Measurements from ENCODE around the gene DGKD. TPM values are rescaled to one million over a fixed set of nuclear protein-coding genes. Genes with fewer than 3 reads are reported as not detected.
A peak's percentile ranks its signal among the peaks of the same experiment; 100 is the strongest.

The DGKD gene
- total and polyA plus RNA-seq, 9 of the 15 experiments (the other 6 are each of a cell fraction or from before 2014, with no cell fraction given): 0.52 to 29.5 (median 10.6) TPM

DNA sequence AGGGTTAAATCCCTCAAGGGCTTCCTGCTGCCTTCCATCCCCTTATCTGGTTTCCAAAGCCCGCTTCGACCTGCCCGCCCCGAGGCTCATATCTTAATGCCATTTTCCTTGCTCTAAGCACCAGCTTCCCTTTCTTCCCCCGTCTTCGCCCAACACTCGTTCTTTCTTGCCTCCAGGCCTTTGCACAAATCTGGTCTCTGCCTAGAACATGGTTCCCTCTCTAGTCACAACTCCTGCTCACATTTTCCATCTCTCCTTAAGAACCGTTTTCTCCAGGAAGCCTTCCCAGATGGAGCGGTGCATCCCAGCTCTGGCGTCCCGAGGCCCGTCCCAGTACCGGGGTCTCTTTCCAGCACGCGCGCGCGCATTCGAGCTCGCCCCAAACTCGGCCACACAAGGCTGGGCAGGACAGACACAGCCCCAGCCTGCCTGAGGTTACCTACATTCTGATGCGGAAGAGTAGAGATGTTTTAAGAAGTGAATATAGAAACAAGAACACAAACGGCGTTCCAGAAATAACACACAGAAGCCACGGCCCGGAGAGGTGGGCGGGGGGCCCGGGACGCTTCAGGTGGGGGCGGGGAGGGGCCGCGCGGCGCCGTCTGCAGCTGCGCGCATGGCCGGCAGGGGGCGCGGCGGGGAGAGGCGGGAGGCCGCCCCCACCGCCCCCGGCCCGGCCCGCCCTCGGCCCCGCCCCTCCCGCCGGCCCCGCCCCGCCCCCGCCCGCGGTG, at the start of gene DGKD (continued):
- TF ChIP-seq NELFE (IDR thresholded peaks at IDR 0.05; ENCODE audit: insufficient read depth, insufficient read length): no peak
- peak; percentile 31 to 56; a peak in 3 of 4 replicates for TF ChIP-seq NRF1 (conservative IDR thresholded peaks at IDR 0.05 in 1 of 2, IDR thresholded peaks at IDR 0.05 in 1 of 2)
- TF ChIP-seq CHCHD3 (CRISPR knock-in tag; IDR thresholded peaks at IDR 0.05): no peak
- no peak for TF ChIP-seq NCOR1 (IDR thresholded peaks at IDR 0.05)
- no peak for TF ChIP-seq ZNF174 (CRISPR knock-in tag; IDR thresholded peaks at IDR 0.05)
- TF ChIP-seq LARP7 (IDR thresholded peaks at IDR 0.05): no peak
- no peak for TF ChIP-seq EGR1 (conservative IDR thresholded peaks at IDR 0.05)
- peak; percentile 62 for TF ChIP-seq ZEB2 (IDR thresholded peaks at IDR 0.05)
- TF ChIP-seq BCOR (IDR thresholded peaks at IDR 0.05): 0 out of 2 replicates have a peak, but pooled peaks have one; percentile 40
- TF ChIP-seq, protein P1, sequence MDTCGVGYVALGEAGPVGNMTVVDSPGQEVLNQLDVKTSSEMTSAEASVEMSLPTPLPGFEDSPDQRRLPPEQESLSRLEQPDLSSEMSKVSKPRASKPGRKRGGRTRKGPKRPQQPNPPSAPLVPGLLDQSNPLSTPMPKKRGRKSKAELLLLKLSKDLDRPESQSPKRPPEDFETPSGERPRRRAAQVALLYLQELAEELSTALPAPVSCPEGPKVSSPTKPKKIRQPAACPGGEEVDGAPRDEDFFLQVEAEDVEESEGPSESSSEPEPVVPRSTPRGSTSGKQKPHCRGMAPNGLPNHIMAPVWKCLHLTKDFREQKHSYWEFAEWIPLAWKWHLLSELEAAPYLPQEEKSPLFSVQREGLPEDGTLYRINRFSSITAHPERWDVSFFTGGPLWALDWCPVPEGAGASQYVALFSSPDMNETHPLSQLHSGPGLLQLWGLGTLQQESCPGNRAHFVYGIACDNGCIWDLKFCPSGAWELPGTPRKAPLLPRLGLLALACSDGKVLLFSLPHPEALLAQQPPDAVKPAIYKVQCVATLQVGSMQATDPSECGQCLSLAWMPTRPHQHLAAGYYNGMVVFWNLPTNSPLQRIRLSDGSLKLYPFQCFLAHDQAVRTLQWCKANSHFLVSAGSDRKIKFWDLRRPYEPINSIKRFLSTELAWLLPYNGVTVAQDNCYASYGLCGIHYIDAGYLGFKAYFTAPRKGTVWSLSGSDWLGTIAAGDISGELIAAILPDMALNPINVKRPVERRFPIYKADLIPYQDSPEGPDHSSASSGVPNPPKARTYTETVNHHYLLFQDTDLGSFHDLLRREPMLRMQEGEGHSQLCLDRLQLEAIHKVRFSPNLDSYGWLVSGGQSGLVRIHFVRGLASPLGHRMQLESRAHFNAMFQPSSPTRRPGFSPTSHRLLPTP (IDR thresholded peaks at IDR 0.05; ENCODE audit: borderline replicate concordance, extremely low read depth, insufficient read length): no peak
- TF ChIP-seq MTA1 (IDR thresholded peaks at IDR 0.05; ENCODE audit: borderline replicate concordance): no peak
- TF ChIP-seq NFIC (IDR thresholded peaks at IDR 0.05): 0 out of 2 replicates have a peak, but pooled peaks have one; percentile 1
- TF ChIP-seq FOXP1 (CRISPR knock-in tag; IDR thresholded peaks at IDR 0.05): no peak
- no peak for TF ChIP-seq RBM25 (IDR thresholded peaks at IDR 0.05; ENCODE audit: low read depth, low read length, severe bottlenecking)
- TF ChIP-seq ZNF696 (CRISPR knock-in tag; conservative IDR thresholded peaks at IDR 0.05): no peak
- TF ChIP-seq ETV5 (CRISPR knock-in tag; IDR thresholded peaks at IDR 0.05; ENCODE audit: low read depth): 0 out of 2 replicates have a peak, but pooled peaks have one; percentile 33
- 0 out of 2 replicates have a peak, but pooled peaks have one; percentile 37 for TF ChIP-seq NFRKB (IDR thresholded peaks at IDR 0.05; ENCODE audit: low read depth)
- peak; percentile 67 to 74 for TF ChIP-seq KDM1A (IDR thresholded peaks at IDR 0.05)
- TF ChIP-seq ZC3H8 (IDR thresholded peaks at IDR 0.05): no peak
- TF ChIP-seq ZFP36 (IDR thresholded peaks at IDR 0.05; ENCODE audit: low read depth, low read length, partially characterized antibody): no peak
- TF ChIP-seq, protein P2, sequence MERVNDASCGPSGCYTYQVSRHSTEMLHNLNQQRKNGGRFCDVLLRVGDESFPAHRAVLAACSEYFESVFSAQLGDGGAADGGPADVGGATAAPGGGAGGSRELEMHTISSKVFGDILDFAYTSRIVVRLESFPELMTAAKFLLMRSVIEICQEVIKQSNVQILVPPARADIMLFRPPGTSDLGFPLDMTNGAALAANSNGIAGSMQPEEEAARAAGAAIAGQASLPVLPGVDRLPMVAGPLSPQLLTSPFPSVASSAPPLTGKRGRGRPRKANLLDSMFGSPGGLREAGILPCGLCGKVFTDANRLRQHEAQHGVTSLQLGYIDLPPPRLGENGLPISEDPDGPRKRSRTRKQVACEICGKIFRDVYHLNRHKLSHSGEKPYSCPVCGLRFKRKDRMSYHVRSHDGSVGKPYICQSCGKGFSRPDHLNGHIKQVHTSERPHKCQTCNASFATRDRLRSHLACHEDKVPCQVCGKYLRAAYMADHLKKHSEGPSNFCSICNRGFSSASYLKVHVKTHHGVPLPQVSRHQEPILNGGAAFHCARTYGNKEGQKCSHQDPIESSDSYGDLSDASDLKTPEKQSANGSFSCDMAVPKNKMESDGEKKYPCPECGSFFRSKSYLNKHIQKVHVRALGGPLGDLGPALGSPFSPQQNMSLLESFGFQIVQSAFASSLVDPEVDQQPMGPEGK (CRISPR knock-in tag; IDR thresholded peaks at IDR 0.05; ENCODE audit: borderline replicate concordance): no peak
- TF ChIP-seq, protein P3, sequence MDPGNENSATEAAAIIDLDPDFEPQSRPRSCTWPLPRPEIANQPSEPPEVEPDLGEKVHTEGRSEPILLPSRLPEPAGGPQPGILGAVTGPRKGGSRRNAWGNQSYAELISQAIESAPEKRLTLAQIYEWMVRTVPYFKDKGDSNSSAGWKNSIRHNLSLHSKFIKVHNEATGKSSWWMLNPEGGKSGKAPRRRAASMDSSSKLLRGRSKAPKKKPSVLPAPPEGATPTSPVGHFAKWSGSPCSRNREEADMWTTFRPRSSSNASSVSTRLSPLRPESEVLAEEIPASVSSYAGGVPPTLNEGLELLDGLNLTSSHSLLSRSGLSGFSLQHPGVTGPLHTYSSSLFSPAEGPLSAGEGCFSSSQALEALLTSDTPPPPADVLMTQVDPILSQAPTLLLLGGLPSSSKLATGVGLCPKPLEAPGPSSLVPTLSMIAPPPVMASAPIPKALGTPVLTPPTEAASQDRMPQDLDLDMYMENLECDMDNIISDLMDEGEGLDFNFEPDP (CRISPR knock-in tag; IDR thresholded peaks at IDR 0.05): no peak
- no peak for TF ChIP-seq C11orf30 (IDR thresholded peaks at IDR 0.05; ENCODE audit: low read depth)
- TF ChIP-seq ERF (CRISPR knock-in tag; IDR thresholded peaks at IDR 0.05): no peak
- TF ChIP-seq POLR2AphosphoS5 (IDR thresholded peaks at IDR 0.05; ENCODE audit: control insufficient read depth, insufficient read depth, low read depth, low read length): no peak
- peak; percentile 74; the same call in 1 of the 2 replicates for TF ChIP-seq ARID1B (IDR thresholded peaks at IDR 0.05)
